Neural cell (in vitro differentiated cells): ENCODE measurements around the gene DCHS1. TPM values are rescaled to one million over a fixed set of nuclear protein-coding genes. Genes with fewer than 3 reads are reported as not detected.

Experiments used
- H2AFZ ChIP-seq: fragments of 200-600, 300-800 bp; sonication (generic), shearing (Covaris generic); 2 replicates; pipeline ENCODE4 v1.6.0; 2014; ENCODE audit warnings: low read depth, mild to moderate bottlenecking, antibody characterized with exemption, low read length, moderate library complexity
- H3F3A ChIP-seq: fragments of 200-600 bp; shearing (Covaris generic); 2 replicates; pipeline ENCODE4 v1.6.1; 2016; ENCODE audit warnings: mild to moderate bottlenecking, moderate library complexity, mixed read lengths, antibody characterized with exemption, low read length; ENCODE audit not compliant: insufficient read depth, poor library complexity, severe bottlenecking
- H3K27ac ChIP-seq: fragments of 200-600, 300-800 bp; sonication (generic), shearing (Covaris generic); 2 replicates; pipeline ENCODE4 v1.5.1; 2014; ENCODE audit warnings: mild to moderate bottlenecking, low read length, moderate library complexity
- H3K27me3 ChIP-seq: fragments of 300-800, 200-600 bp; sonication (generic), shearing (Covaris generic); 2 replicates; pipeline ENCODE4 v1.6.0; 2014; ENCODE audit warnings: mild to moderate bottlenecking, low read depth, low read length, moderate library complexity; ENCODE audit not compliant: insufficient read depth
- H3K36me3 ChIP-seq: fragments of 300-800, 200-600 bp; sonication (generic), shearing (Covaris generic); 2 replicates; pipeline ENCODE4 v1.5.1; 2014; ENCODE audit warnings: mild to moderate bottlenecking, antibody characterized with exemption, low read length, moderate library complexity; ENCODE audit not compliant: insufficient read depth
- H3K4me2 ChIP-seq: fragments of 300-800, 200-600 bp; sonication (generic), shearing (Covaris generic); 2 replicates; pipeline ENCODE4 v1.6.0; 2014; ENCODE audit warnings: mild to moderate bottlenecking, low read length
- H3K4me3 ChIP-seq: fragments of 300-800, 200-600 bp; sonication (generic), shearing (Covaris generic); 2 replicates; pipeline ENCODE4 v1.5.1; 2014; ENCODE audit warnings: mild to moderate bottlenecking, low read length, moderate library complexity
- H3K79me2 ChIP-seq: fragments of 200-600 bp; shearing (Covaris generic); replicated peaks from 2 replicates; pipeline ENCODE4 v1.6.0; 2014; ENCODE audit warnings: mild to moderate bottlenecking, low read length, moderate library complexity; ENCODE audit not compliant: insufficient read depth
- H3K9ac ChIP-seq: fragments of 300-800, 200-600 bp; sonication (generic), shearing (Covaris generic); 2 replicates; pipeline ENCODE4 v1.6.1; 2016; ENCODE audit warnings: mild to moderate bottlenecking, low read length, mixed read lengths
- H3K9me2 ChIP-seq: fragments of 200-600 bp; shearing (Covaris generic); 2 replicates; pipeline ENCODE4 v1.6.1; 2016; ENCODE audit warnings: mild to moderate bottlenecking, low read length, mixed read lengths; ENCODE audit not compliant: insufficient read depth
- H3K9me3 ChIP-seq: fragments of 200-600, 300-800 bp; sonication (generic), shearing (Covaris generic); 2 replicates; pipeline ENCODE4 v1.6.1; 2016; ENCODE audit warnings: mild to moderate bottlenecking, mixed run types, low read length, moderate library complexity, mixed read lengths
- H4K20me1 ChIP-seq: fragments of 200-600 bp; shearing (Covaris generic); 2 replicates; pipeline ENCODE4 v1.6.1; 2016; ENCODE audit warnings: mild to moderate bottlenecking, mixed run types; ENCODE audit not compliant: insufficient read depth
- CTCF ChIP-seq: fragments of 450-650 bp; IDR thresholded peaks from 2 replicates; pipeline ENCODE4 v1.5.1; 2014; ENCODE audit warnings: antibody characterized with exemption, mild to moderate bottlenecking, moderate library complexity; ENCODE audit not compliant: poor library complexity, severe bottlenecking
- EP300 ChIP-seq: fragments of 450-650 bp; conservative IDR thresholded peaks from 2 replicates; pipeline ENCODE4 v1.6.1; 2014; ENCODE audit warnings: antibody characterized with exemption, mild to moderate bottlenecking, moderate library complexity; ENCODE audit not compliant: poor library complexity, severe bottlenecking
- EZH2 ChIP-seq: fragments of 200-600, 300-800 bp; shearing (Covaris generic), sonication (generic); IDR thresholded peaks from 2 replicates; pipeline ENCODE4 v1.6.1; 2014; ENCODE audit warnings: antibody characterized with exemption, low read length, borderline replicate concordance, mild to moderate bottlenecking; ENCODE audit not compliant: insufficient read depth, poor library complexity, severe bottlenecking
- MXI1 ChIP-seq: fragments of 450-650 bp; conservative IDR thresholded peaks from 2 replicates; pipeline ENCODE4 v1.6.1; 2014; ENCODE audit warnings: antibody characterized with exemption, mild to moderate bottlenecking; ENCODE audit not compliant: poor library complexity, severe bottlenecking
- POLR2AphosphoS5 ChIP-seq: IDR thresholded peaks from 2 replicates; pipeline ENCODE4 v1.6.1; 2012
- RAD21 ChIP-seq: fragments of 450-650 bp; conservative IDR thresholded peaks from 2 replicates; pipeline ENCODE4 v1.6.1; 2014; ENCODE audit warnings: antibody characterized with exemption, mild to moderate bottlenecking, moderate library complexity
- REST ChIP-seq: IDR thresholded peaks from 2 replicates; pipeline ENCODE4 v1.6.1; 2012; ENCODE audit warnings: borderline replicate concordance
- SMC3 ChIP-seq: fragments of 450-650 bp; conservative IDR thresholded peaks from 2 replicates; pipeline ENCODE4 v1.6.1; 2014; ENCODE audit warnings: antibody characterized with exemption, mild to moderate bottlenecking, moderate library complexity; ENCODE audit not compliant: poor library complexity
- TAF1 ChIP-seq: IDR thresholded peaks from 2 replicates; pipeline ENCODE4 v1.6.1; 2012; ENCODE audit warnings: low read depth
- polyA plus RNA-seq: library from polyadenylated mRNA; depleted of rRNA; stranded (reverse); fragments of >200 nt; gene quantifications from 2 replicates; pipeline ENCODE4 v1.2.3, GENCODE V29; 2014

Gene DCHS1
- polyA plus RNA-seq, 1 donor from 2014 or later, result 30.1 TPM

- no peaks in the 10 kb centered on the region for H3K36me3 ChIP-seq
- no peak overlapping the region for H2AFZ ChIP-seq
- H3F3A ChIP-seq, result peaks cover 7% of the 10 kb centered on the region
- H4K20me1 ChIP-seq, result no peaks in the 10 kb centered on the region
- no peaks in the 10 kb centered on the region for H3K27me3 ChIP-seq
- no peak overlapping the region for H3K27ac ChIP-seq
- H3K9me3 ChIP-seq, result no peaks in the 10 kb centered on the region
- no peak overlapping the region for H3K4me3 ChIP-seq
- H3K4me2 ChIP-seq, result no peak overlapping the region
- H3K79me2 ChIP-seq, result peaks cover 31% of the 10 kb centered on the region
- no peaks in the 10 kb centered on the region for H3K9me2 ChIP-seq
- TF ChIP-seq EP300 (no peak), POLR2AphosphoS5 (no peak), TAF1 (no peak), MXI1 (no peak), RAD21 (no peak), EZH2 (no peak), REST (no peak), SMC3 (no peak), CTCF (no peak)
- no peak overlapping the region for H3K9ac ChIP-seq
Measured at GRCh38 chr11:6609502-6610015, 46.0 kb downstream of the DCHS1 start.

- H3K9ac ChIP-seq, result no peak overlapping the region
- H3K79me2 ChIP-seq, result peaks cover 31% of the 10 kb centered on the region
Measured at GRCh38 chr11:6608726-6609501, 46.7 kb downstream of the DCHS1 start.

More at GRCh38 chr11:6608726-6609501, 46.7 kb downstream of the DCHS1 start:
- TF ChIP-seq CTCF, result no peak
- no peak for TF ChIP-seq POLR2AphosphoS5
- no peak for TF ChIP-seq REST
- TF ChIP-seq MXI1, result no peak
- no peak for TF ChIP-seq EP300
- TF ChIP-seq SMC3, result no peak
- no peak for TF ChIP-seq RAD21
- TF ChIP-seq TAF1, result no peak
- TF ChIP-seq EZH2, result no peak
- Histone ChIP-seq H3F3A (peaks cover 8% of the 10 kb centered on the region), H3K9me2 (no peaks in the 10 kb centered on the region), H3K27me3 (no peaks in the 10 kb centered on the region), H3K4me2 (no peak overlapping the region), H3K4me3 (no peak overlapping the region), H2AFZ (no peak overlapping the region), H4K20me1 (no peaks in the 10 kb centered on the region), H3K36me3 (no peaks in the 10 kb centered on the region), H3K9me3 (no peaks in the 10 kb centered on the region), H3K27ac (no peak overlapping the region)
